ENCODE results near the gene SNX20. TPM values are rescaled to one million over a fixed set of nuclear protein-coding genes. Genes with fewer than 3 reads are reported as not detected.

SNX20 gene
- total and polyA plus RNA-seq, 8 donors = 0.09 to 2.8 (median 0.49) TPM

DNA sequence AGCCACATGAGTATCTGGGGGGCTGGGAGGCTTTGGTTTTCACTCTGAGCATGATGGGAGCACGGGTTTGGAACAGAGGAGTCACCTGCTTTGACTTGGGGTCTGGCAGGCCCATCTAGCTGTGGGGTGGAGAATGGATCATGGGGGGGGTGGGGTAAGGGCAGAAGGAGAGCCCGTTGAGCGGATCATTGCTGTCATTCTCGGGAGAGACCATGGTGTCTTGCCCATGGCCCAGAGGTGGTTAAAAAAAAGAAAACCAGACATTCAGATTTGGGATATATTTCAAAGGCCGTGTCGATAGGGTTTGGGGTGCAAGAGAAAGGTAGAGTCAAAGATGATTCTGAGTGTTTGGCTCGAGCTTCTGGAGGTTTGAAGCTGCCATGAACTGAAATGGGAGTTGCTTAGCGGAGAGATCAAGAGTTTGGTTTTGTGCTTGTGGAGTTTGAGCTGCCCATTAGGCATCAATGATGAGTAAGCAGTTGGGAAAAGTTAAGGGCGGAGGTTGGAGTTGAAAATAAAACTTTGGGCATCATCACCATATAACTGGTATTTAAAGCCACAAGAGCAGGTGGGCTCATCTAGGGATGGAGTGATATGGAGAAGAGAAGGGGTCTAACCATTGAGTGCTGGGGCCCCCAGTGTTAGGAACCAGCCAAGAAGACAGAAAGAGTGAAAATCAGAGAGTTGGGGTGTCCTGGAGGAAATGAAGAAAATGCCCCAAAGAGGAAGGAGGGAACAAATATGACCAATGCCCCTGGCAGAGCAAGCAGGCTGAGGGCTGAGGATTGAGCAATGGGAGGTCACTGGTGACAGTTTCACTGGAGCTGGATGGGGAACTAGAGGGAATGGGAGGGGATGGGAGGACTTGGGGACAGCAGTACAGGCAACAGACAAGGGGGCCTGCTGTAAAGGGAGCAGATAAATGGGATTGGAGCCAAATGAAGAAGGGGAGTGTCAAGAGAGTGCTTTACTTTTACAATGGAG is 14.2 kb upstream of the SNX20 start:
- DNase-seq (peak in 1 of 6 donors; percentile 43), ATAC-seq (peak in 2 of 4 donors; percentile 38), FAIRE-seq (no peak)
- Histone ChIP-seq H3K36me3 (no peaks in the 10 kb centered on the region), H3K27ac (peak overlapping the region in 1 of 4 donors; percentile 60), H3K4me3 (no peak overlapping the region), H3K4me1 (peaks cover 0 to 5% (median 0%) of the 10 kb centered on the region in 3 donors), H3K9me3 (no peaks in the 10 kb centered on the region), H3K27me3 (no peaks in the 10 kb centered on the region)
- intact Hi-C loops (cut with DNase I) = no loop called here
- TF ChIP-seq, protein P1, sequence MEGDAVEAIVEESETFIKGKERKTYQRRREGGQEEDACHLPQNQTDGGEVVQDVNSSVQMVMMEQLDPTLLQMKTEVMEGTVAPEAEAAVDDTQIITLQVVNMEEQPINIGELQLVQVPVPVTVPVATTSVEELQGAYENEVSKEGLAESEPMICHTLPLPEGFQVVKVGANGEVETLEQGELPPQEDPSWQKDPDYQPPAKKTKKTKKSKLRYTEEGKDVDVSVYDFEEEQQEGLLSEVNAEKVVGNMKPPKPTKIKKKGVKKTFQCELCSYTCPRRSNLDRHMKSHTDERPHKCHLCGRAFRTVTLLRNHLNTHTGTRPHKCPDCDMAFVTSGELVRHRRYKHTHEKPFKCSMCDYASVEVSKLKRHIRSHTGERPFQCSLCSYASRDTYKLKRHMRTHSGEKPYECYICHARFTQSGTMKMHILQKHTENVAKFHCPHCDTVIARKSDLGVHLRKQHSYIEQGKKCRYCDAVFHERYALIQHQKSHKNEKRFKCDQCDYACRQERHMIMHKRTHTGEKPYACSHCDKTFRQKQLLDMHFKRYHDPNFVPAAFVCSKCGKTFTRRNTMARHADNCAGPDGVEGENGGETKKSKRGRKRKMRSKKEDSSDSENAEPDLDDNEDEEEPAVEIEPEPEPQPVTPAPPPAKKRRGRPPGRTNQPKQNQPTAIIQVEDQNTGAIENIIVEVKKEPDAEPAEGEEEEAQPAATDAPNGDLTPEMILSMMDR (IDR thresholded peaks at IDR 0.05) = no peak
- 89 to 97% methylated on average over 9 of the region's 9 CpGs for WGBS, 2 donors

DNA sequence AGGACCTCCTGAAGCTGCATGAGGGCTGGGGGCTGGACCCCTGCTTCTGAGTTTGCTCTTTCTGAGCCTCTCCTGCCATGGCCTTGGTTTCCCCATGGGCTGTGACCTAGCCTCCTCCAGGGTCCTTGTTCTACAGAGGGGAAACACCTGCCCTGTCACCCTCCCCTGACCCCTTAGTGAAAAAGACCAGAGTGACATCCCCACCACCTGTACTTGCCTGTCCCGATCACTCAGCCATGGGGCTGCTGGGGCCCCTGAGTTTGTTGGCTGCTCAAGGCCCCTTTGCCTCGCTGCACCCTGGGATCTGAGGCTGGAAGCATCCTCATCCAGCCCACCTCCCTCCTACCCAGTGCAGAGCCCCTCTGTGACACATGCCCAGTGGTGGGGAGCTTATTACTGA is 13.1 kb upstream of the SNX20 start:
- Histone ChIP-seq H3K36me3 (no peaks in the 10 kb centered on the region), H3K9me3 (no peaks in the 10 kb centered on the region), H3K4me3 (peak overlapping the region in 1 of 4 donors; percentile 50), H3K4me1 (peaks cover 0 to 5% (median 0%) of the 10 kb centered on the region in 3 donors), H3K27me3 (no peaks in the 10 kb centered on the region), H3K27ac (no peak overlapping the region)
- ATAC-seq = no peak
- TF ChIP-seq, protein P1 (IDR thresholded peaks at IDR 0.05) = no peak
- FAIRE-seq = no peak
- WGBS, 2 donors = 88 to 99% methylated on average over 2 of the region's 2 CpGs
- DNase-seq = peak in 1 of 6 donors; percentile 37
- intact Hi-C loops (cut with DNase I) = no loop called here

DNA sequence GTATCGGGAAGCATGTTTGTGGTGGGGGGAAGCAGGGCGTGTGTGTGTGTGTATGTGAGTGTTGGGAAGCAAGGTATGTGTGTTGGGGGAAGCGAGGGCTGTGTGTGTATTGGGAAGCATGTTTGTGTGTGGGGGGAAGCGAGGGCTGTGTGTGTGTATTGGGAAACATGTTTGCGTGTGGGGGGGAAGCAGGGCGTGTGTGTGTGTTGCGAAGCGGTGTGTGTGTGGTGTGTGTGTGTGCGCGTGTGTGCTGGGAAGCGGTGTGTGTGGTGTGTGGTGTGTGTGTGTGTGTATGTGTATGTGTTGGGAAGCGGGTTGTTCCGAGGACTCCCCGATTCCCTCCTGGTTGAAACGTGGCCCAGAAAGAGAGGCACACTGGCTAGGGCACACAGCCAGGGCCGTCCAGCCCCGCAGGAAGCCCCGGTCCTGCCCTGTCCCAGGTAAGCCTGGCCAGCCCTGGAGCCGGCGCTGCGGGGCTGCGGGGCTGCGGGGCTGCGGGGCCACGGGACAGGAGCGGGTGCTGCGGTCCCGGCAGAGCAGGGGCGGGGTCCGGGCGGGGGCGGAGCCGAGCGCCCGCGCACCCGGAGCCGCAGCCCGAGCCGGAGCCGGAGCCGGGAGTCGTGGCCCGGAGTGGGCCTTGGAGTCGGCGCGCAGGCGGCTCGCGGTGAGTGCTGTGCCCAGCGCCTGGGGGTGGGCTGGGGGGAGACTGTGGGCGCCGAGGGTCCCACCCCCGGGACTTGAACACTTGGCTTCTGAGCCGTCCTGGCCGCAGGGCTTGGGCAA is 12.1 kb upstream of the SNX20 start, which contains the start of gene NOD2:
Gene NOD2 (plus strand): TSS at position 608 of the 783 bp plus-strand sequence. CDS start 5,890 bp downstream, outside the sequence.
- Histone ChIP-seq H3K4me3 (peak within 1 kb of the TSS in 2 of 4 donors; percentile 35 to 50), H3K27ac (no peak within 1 kb of the TSS), H3K9me3 (no peaks in the 10 kb centered on the region), H3K36me3 (no peaks in the 10 kb centered on the region), H3K4me1 (peaks cover 0 to 5% (median 0%) of the 10 kb centered on the region in 3 donors), H3K27me3 (no peaks in the 10 kb centered on the region)
- peak in 3 of 6 donors; percentile 48 to 76 (median 69) for DNase-seq
- 16 to 17% methylated on average over 51 to 56 of the region's 56 CpGs for WGBS, 2 donors
- ATAC-seq = peak; percentile 43 to 69 (median 52)
- TF ChIP-seq, protein P1 (IDR thresholded peaks at IDR 0.05) = no peak
- intact Hi-C loops (cut with DNase I) = no loop called here
- FAIRE-seq = no peak

DNA sequence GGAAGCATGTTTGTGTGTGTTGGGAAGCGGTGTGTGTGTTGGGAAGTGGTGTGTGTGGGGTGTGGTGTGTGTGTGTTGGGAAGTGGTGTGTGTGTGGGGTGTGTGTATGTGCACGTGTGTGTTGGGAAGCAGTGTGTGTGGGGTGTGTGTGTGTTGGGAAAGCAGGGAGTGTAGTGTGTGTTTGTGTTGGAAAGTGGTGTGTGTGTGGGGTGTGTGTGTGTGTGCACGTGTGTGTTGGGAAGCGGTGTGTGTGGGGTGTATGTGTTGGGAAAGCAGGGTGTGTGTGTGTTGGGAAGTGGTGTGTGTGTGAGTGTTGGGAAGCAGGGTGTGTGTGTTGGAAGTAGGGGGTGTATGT is 11.5 kb upstream of the SNX20 start:
- intact Hi-C loops (cut with DNase I) = no loop called here
- TF ChIP-seq, protein P1 (IDR thresholded peaks at IDR 0.05) = no peak
- H3K27ac ChIP-seq = no peak overlapping the region
- H3K4me1 ChIP-seq = peaks cover 0 to 4% (median 0%) of the 10 kb centered on the region in 3 donors
- ATAC-seq (no peak), DNase-seq (no peak), FAIRE-seq (no peak)
- H3K27me3 ChIP-seq = no peaks in the 10 kb centered on the region
- no peaks in the 10 kb centered on the region for H3K9me3 ChIP-seq
- H3K36me3 ChIP-seq = no peaks in the 10 kb centered on the region
- WGBS, 2 donors = 81 to 85% methylated on average over 4 of the region's 4 CpGs
- no peak overlapping the region for H3K4me3 ChIP-seq
